ENCODE results near the gene FBXL14. TPM values are rescaled to one million over a fixed set of nuclear protein-coding genes. Genes with fewer than 3 reads are reported as not detected.

The FBXL14 gene
- total and polyA plus RNA-seq, 9 of the 15 experiments (the other 6 are each of a cell fraction or from before 2014, with no cell fraction given), result 0.13 to 9.8 (median 3.3) TPM

DNA sequence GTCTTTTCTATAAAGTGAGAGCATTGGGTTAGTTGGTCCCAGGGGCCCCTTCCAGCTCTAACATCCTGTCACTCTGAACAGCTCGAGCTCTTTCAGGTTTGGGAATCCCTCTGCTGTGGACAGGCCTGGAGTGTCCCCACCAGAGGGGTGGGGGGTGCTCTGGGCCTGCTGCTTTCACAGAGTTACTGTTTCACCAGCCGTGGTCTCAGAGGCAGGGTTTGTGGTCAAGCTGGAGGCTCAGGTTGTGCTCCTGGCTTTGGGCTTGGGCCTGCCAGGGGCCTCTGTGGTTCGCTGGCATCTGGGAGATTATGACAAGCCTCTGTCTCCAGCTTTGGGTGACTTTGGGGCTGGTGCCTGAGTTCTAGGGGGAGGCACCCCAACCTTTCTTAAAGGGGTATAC is 59.6 kb downstream of the FBXL14 start:
- Histone ChIP-seq H3K9me1 (ENCODE audit: control insufficient read depth, insufficient read depth, low read length) (no peaks in the 10 kb centered on the region), H3K9me3 (replicated peaks; ENCODE audit: control insufficient read depth, insufficient read depth, low read depth, low read length) (no peaks in the 10 kb centered on the region), H3K27ac (ENCODE audit: extremely low read depth, low read depth, low read length) (no peak overlapping the region), H3K4me2 (ENCODE audit: insufficient read depth, low read length) (no peak overlapping the region), H3K4me3 (no peak overlapping the region), H3K36me3 (ENCODE audit: control insufficient read depth, insufficient read depth, low read length) (no peaks in the 10 kb centered on the region), H3K4me1 (replicated peaks in 1 of 2; ENCODE audit: control insufficient read depth in 2 of 2, insufficient read depth in 2 of 2, low read length in 2 of 2) (peaks cover 11 to 32% of the 10 kb centered on the region in 2 experiments), H2AFZ (ENCODE audit: low read depth, low read length) (no peak overlapping the region), H4K20me1 (replicated peaks; ENCODE audit: control insufficient read depth, insufficient read depth, low read length) (no peaks in the 10 kb centered on the region), H3K9ac (ENCODE audit: insufficient read depth in 1 of 2, low read depth in 2 of 2, low read length in 2 of 2) (peak overlapping the region in 1 of 2 experiments; percentile 26; a peak in 1 of 4 replicates), H3K27me3 (ENCODE audit: control insufficient read depth in 2 of 2, insufficient read depth in 2 of 2, low read length in 2 of 2) (no peaks in the 10 kb centered on the region), H3K79me2 (ENCODE audit: control insufficient read depth, insufficient read depth, low read length) (peaks cover 15% of the 10 kb centered on the region; the same call in 2 of the 3 replicates)
- ATAC-seq, result no peak
- POLR2A ChIA-PET, result no interaction called here
- TF ChIP-seq ZNF76 (CRISPR knock-in tag; IDR thresholded peaks at IDR 0.05; ENCODE audit: borderline replicate concordance) (no peak), ZNF655 (CRISPR knock-in tag; IDR thresholded peaks at IDR 0.05) (no peak), NFIX (CRISPR knock-in tag; IDR thresholded peaks at IDR 0.05; ENCODE audit: low read depth) (no peak), ZNF583 (CRISPR knock-in tag; IDR thresholded peaks at IDR 0.05) (no peak), GTF3C2 (IDR thresholded peaks at IDR 0.05; ENCODE audit: borderline replicate concordance, extremely low read depth, insufficient read length) (no peak), ESRRB (CRISPR knock-in tag; IDR thresholded peaks at IDR 0.05; ENCODE audit: borderline replicate concordance) (no peak), SRSF1 (IDR thresholded peaks at IDR 0.05; ENCODE audit: low read depth, low read length) (no peak), CEBPB (tag; IDR thresholded peaks at IDR 0.05) (no peak), ZNF280B (CRISPR knock-in tag; IDR thresholded peaks at IDR 0.05) (no peak), JUNB (CRISPR knock-in tag; conservative IDR thresholded peaks at IDR 0.05) (no peak), ZNF639 (CRISPR knock-in tag; conservative IDR thresholded peaks at IDR 0.05 in 1 of 2, IDR thresholded peaks at IDR 0.05 in 1 of 2) (no peak)
- TF ChIP-seq, protein P1, sequence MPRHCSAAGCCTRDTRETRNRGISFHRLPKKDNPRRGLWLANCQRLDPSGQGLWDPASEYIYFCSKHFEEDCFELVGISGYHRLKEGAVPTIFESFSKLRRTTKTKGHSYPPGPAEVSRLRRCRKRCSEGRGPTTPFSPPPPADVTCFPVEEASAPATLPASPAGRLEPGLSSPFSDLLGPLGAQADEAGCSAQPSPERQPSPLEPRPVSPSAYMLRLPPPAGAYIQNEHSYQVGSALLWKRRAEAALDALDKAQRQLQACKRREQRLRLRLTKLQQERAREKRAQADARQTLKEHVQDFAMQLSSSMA (CRISPR knock-in tag; IDR thresholded peaks at IDR 0.05), result no peak
- BruUV-seq (replicated peaks), result no TSS peak
- CTCF ChIA-PET (ENCODE audit: low intra/inter-chr PET ratio), result no interaction called here
- no peak for DNase-seq (ENCODE audit: extremely low read depth in 1 of 4, low spot score in 3 of 4)
- intact Hi-C loops (cut with micrococcal nuclease), result loop anchor here (5.0 kb wide), 1 partner anchor 43 kb away; no protein-coding TSS in a partner anchor
- in situ Hi-C loops (cut with MboI), result no loop called here
- WGBS (ENCODE audit: insufficient coverage, low coverage, missing lambda C conversion rate), result 58% methylated on average over 3 of the region's 3 CpGs
- FAIRE-seq, result no peak
